Lung (tissue), 16 donors: ENCODE data around the gene MT3. TPM values are rescaled to one million over a fixed set of nuclear protein-coding genes. Genes with fewer than 3 reads are reported as not detected.

Experiments
- ATAC-seq: fragments of 200-7000 bp; cut with Tn5 transposase; one replicate; pipeline ENCODE4 v1.9.1; 2020; ENCODE audit warnings: moderate number of reproducible peaks; ENCODE audit not compliant: insufficient read depth, low FRiP score
- DNase-seq, 3 donors: peaks; one replicate each; pipeline ENCODE4 v3.0.0-alpha.2; 2013 to 2017
- H3K27ac ChIP-seq, 2 donors: one replicate each; pipeline ENCODE4 v1.5.1; 2013; ENCODE audit warnings: mild to moderate bottlenecking in 2 of 2, moderate library complexity in 2 of 2, control low read depth in 1 of 2, inconsistent platforms in 1 of 2, low read depth in 1 of 2, low read length in 1 of 2
- H3K27me3 ChIP-seq, 3 donors: one replicate each; pipeline ENCODE4 v1.5.1; 2013; ENCODE audit warnings: low read length in 2 of 3; ENCODE audit not compliant: control insufficient read depth in 3 of 3, insufficient read depth in 3 of 3
- H3K36me3 ChIP-seq, 4 donors: one replicate each; pipeline ENCODE4 v1.5.1; 2013; ENCODE audit warnings: low read length in 4 of 4, mild to moderate bottlenecking in 1 of 4, moderate library complexity in 1 of 4; ENCODE audit not compliant: control insufficient read depth in 4 of 4, insufficient read depth in 4 of 4
- H3K4me1 ChIP-seq, 5 donors: one replicate each; pipeline ENCODE4 v1.5.1; 2013; ENCODE audit warnings: low read length in 5 of 5, mild to moderate bottlenecking in 2 of 5, moderate library complexity in 1 of 5; ENCODE audit not compliant: control insufficient read depth in 5 of 5, insufficient read depth in 5 of 5
- H3K4me3 ChIP-seq: one replicate; pipeline ENCODE4 v1.5.1; 2013; ENCODE audit warnings: mild to moderate bottlenecking, control low read depth, moderate library complexity
- H3K9ac ChIP-seq, 2 donors: one replicate each; pipeline ENCODE4 v1.5.1; 2013; ENCODE audit warnings: low read length in 2 of 2, control low read depth in 1 of 2; ENCODE audit not compliant: insufficient read depth in 1 of 2
- H3K9me3 ChIP-seq, 4 donors: one replicate each; pipeline ENCODE4 v1.5.1; 2013; ENCODE audit warnings: low read length in 3 of 4, mild to moderate bottlenecking in 1 of 4, moderate library complexity in 1 of 4; ENCODE audit not compliant: control insufficient read depth in 4 of 4, insufficient read depth in 3 of 4
- CTCF ChIP-seq: IDR thresholded peaks from 2 replicates; pipeline ENCODE4 v1.5.1; 2012; ENCODE audit warnings: mild to moderate bottlenecking; ENCODE audit errors: control extremely low read depth, extremely low read depth
- WGBS, 2 donors: extraction: QIAGEN DNeasy Blood & Tissue Kit; methylation state at CpG; one replicate each; pipeline ENCODE4 v1.1.7; 2013; 5-methylcytosine and 5-hydroxymethylcytosine counted together
- long read RNA-seq, 5 donors: transcript quantifications; one replicate each; lab custom pipeline, GENCODE V29; 2026
- polyA plus RNA-seq, 2 donors: library from polyadenylated mRNA; stranded (reverse); fragments of 200-250 nt; gene quantifications; one replicate each; pipeline ENCODE4 v1.2.1, GENCODE V29; 2013
- total RNA-seq, 2 donors: library from RNA; depleted of rRNA in 1 of 2; stranded (reverse); fragments of >200 nt in 1 of 2; gene quantifications; one replicate each; pipeline ENCODE4 v1.2.1, GENCODE V29; 2014 to 2021
- donor health status: control.
- donor health status: control.
- donor health status: Bipolar disorder and iron deficiency.
- donor health status: healthy.
- donor health status: DM: yes; HTN: yes; CAD: no.

The MT3 gene
- total RNA-seq (not detected), polyA plus RNA-seq (1 to 10 TPM; 1.3 to 4.4 TPM)
- long read RNA-seq, donor 1, result 0 reads
- long read RNA-seq, donor 2, result 0 reads
- long read RNA-seq, donor 3, result 0 reads
- long read RNA-seq, donor 4, result 0 reads
- long read RNA-seq, donor 5, result 0 reads

- peaks cover 0 to 7% (median 0%) of the 10 kb centered on the region in 5 donors for H3K4me1 ChIP-seq
- no peak within 1 kb of the TSS for H3K9ac ChIP-seq
- H3K27me3 ChIP-seq, result peaks cover 5 to 48% (median 29%) of the 10 kb centered on the region in 3 donors
- DNase-seq (peak in 1 of 3 donors; percentile 13), ATAC-seq (no peak)
- H3K27ac ChIP-seq, result no peak within 1 kb of the TSS
- no peak for TF ChIP-seq CTCF
- 5% methylated on average over 79 to 87 of the region's 87 CpGs for WGBS, 2 donors
- H3K36me3 ChIP-seq, result no peaks in the 10 kb centered on the region
- no peak within 1 kb of the TSS for H3K4me3 ChIP-seq
- no peaks in the 10 kb centered on the region for H3K9me3 ChIP-seq
Measured at GRCh38 chr16:56589141-56590039, at the start of gene MT3. MT3 (plus strand) TSS chr16:56589528; CDS start chr16:56589591, 63 bp downstream.

GRCh38 chr16:56539656-56540055, 49.7 kb upstream of the MT3 start:
- Histone ChIP-seq H3K4me3 (no peak overlapping the region), H3K9me3 (no peaks in the 10 kb centered on the region), H3K4me1 (no peaks in the 10 kb centered on the region), H3K9ac (no peak overlapping the region), H3K36me3 (no peaks in the 10 kb centered on the region), H3K27ac (no peak overlapping the region), H3K27me3 (peaks cover 0 to 3% (median 0%) of the 10 kb centered on the region in 3 donors)
- no peak for TF ChIP-seq CTCF
- ATAC-seq, result no peak
- WGBS, 2 donors, result 74 to 84% methylated on average over 4 of the region's 4 CpGs
- DNase-seq, result no peak

- 18 to 26% methylated on average over 2 of the region's 2 CpGs for WGBS, 2 donors
Measured at GRCh38 chr16:56542039-56542438, 47.3 kb upstream of the MT3 start.

More at GRCh38 chr16:56542039-56542438, 47.3 kb upstream of the MT3 start:
- no peak for ATAC-seq
- Histone ChIP-seq H3K36me3 (no peaks in the 10 kb centered on the region), H3K9ac (no peak overlapping the region), H3K9me3 (no peaks in the 10 kb centered on the region), H3K27ac (no peak overlapping the region), H3K4me1 (no peaks in the 10 kb centered on the region), H3K27me3 (peaks cover 0 to 3% (median 0%) of the 10 kb centered on the region in 3 donors), H3K4me3 (no peak overlapping the region)
- DNase-seq, result no peak
- TF ChIP-seq CTCF, result no peak
